ENCODE measurements around the gene LRP8. TPM values are rescaled to one million over a fixed set of nuclear protein-coding genes. Genes with fewer than 3 reads are reported as not detected.
A peak's percentile ranks its signal among the peaks of the same experiment; 100 is the strongest.

The LRP8 gene
- total and polyA plus RNA-seq, 2 experiments from 2014 or later, result 1.3 to 8.9 TPM

DNA sequence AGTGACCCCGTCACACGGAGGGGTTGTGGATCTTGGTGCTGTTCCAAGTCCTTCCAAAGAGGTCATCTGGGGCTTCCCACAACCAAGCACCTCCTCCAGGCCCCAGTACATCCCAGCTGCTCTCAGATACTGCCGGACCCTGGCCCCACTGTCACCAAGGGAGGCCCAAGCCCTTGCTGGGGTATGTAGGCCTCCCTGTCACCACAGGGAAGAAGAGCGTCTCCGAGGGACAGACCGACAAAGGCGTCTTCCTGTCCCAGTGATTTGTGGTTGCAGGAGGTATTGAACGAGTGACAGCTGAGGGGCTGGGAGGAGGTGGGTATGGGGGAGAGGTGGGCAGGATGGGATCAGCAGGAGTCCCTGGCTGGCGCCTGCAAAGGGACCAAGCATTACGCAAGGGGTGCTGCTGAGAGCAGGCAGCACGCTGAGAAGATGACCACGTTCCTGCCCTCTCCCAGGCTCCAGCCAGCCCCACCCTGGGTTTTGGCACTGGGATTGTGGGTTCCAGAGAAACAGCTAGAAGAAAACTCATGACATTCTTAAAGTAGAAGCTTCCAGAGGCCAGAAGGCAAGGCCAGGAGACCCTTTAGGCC, 29.7 kb downstream of the LRP8 start:
- no peaks in the 10 kb centered on the region for H3K9me3 ChIP-seq (ENCODE audit: low read depth)
- H3K9me2 ChIP-seq (ENCODE audit: insufficient read depth), result no peaks in the 10 kb centered on the region
- H3K27me3 ChIP-seq (replicated peaks; ENCODE audit: insufficient read depth), result no peaks in the 10 kb centered on the region
- in situ Hi-C loops (cut with MboI), result no loop called here
- TF ChIP-seq EZH2 (IDR thresholded peaks at IDR 0.05; ENCODE audit: insufficient read depth, poor library complexity, severe bottlenecking) (no peak), EZH2phosphoT487 (IDR thresholded peaks at IDR 0.05; ENCODE audit: insufficient read depth, low read depth) (no peak)
- no peak overlapping the region for H3K4me2 ChIP-seq (ENCODE audit: unreplicated experiment)
- peaks cover 14% of the 10 kb centered on the region for H3K4me1 ChIP-seq (ENCODE audit: insufficient read depth)
- no peak overlapping the region for H3K4me3 ChIP-seq
- no peak overlapping the region for H3K9ac ChIP-seq
- DNase-seq, result peak; percentile 50
- no peak overlapping the region for H3K27ac ChIP-seq
- no peaks in the 10 kb centered on the region for H3F3A ChIP-seq (ENCODE audit: insufficient read depth)
- 85 to 86% methylated on average over 11 to 12 of the region's 12 CpGs for WGBS, 2 experiments (ENCODE audit: low coverage in 1 of 2, low lambda C conversion rate in 2 of 2, missing lambda C conversion rate in 2 of 2)
- H3K79me2 ChIP-seq (ENCODE audit: insufficient read depth), result no peaks in the 10 kb centered on the region
- H4K20me1 ChIP-seq (ENCODE audit: insufficient read depth), result no peaks in the 10 kb centered on the region
- H3K36me3 ChIP-seq (ENCODE audit: low read depth), result no peaks in the 10 kb centered on the region
- no peak overlapping the region for H2AFZ ChIP-seq

DNA sequence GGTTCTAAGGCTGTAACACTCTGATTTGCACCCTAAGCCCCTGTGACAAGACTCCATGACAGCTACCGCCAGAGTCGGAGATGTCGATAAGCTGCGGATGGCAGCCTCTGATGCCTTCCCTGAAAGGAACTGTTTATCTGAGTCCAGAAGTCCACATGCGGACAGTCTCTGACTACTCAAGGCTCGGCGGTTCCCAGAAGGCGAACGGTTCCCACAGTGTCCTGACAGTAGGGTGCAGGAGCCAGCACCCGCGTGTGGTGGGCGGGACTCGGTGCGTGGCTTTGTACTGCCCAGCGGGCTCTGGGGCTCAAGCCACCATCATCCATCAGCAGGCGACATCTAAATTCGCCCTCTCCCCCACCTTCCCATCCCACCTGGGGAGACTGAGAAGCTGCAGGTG, 30.7 kb downstream of the LRP8 start:
- 99% methylated on average over 17 of the region's 17 CpGs for WGBS, 2 experiments (ENCODE audit: low coverage in 1 of 2, low lambda C conversion rate in 2 of 2, missing lambda C conversion rate in 2 of 2)
- Histone ChIP-seq H3K79me2 (ENCODE audit: insufficient read depth) (no peaks in the 10 kb centered on the region), H3K27me3 (replicated peaks; ENCODE audit: insufficient read depth) (no peaks in the 10 kb centered on the region), H3K9me3 (ENCODE audit: low read depth) (no peaks in the 10 kb centered on the region), H4K20me1 (ENCODE audit: insufficient read depth) (no peaks in the 10 kb centered on the region), H3K9me2 (ENCODE audit: insufficient read depth) (no peaks in the 10 kb centered on the region), H3F3A (ENCODE audit: insufficient read depth) (no peaks in the 10 kb centered on the region), H3K9ac (no peak overlapping the region), H2AFZ (no peak overlapping the region), H3K36me3 (ENCODE audit: low read depth) (no peaks in the 10 kb centered on the region), H3K4me3 (no peak overlapping the region), H3K4me2 (ENCODE audit: unreplicated experiment) (no peak overlapping the region), H3K4me1 (ENCODE audit: insufficient read depth) (peaks cover 14% of the 10 kb centered on the region), H3K27ac (no peak overlapping the region)
- no peak for TF ChIP-seq EZH2phosphoT487 (IDR thresholded peaks at IDR 0.05; ENCODE audit: insufficient read depth, low read depth)
- no peak for TF ChIP-seq EZH2 (IDR thresholded peaks at IDR 0.05; ENCODE audit: insufficient read depth, poor library complexity, severe bottlenecking)
- in situ Hi-C loops (cut with MboI), result no loop called here
- DNase-seq, result no peak

DNA sequence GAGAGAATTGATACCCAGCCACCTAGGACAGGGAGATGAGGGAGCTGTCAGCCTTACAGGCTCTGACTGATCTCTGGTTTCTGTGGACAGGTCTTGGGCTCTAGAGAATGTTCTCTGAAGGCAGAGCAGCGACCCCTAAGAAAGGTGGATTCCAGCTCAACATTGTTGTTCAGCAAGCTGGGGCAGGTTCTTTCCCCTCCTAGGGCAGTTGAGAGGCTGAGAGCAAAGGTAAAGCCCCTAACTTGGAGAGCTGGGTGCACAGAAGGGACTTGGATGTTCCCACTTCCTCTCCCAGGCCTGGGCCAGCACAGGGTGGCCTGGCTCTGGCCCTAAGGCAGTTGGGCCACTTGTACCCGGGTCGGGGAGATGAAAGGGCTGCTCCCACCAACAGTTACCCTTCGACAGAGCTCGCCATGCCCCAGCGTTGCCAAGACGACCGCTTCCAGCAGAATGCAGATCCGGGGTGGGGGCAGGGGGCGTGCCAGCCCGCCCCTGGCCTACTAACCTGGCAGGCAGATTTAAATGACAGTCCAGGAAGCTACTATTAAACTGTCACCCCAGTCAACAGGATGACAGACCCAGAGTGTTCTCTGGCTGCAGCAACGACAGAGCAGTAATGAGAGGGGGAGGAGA, 31.6 kb downstream of the LRP8 start:
- Histone ChIP-seq H3K79me2 (ENCODE audit: insufficient read depth) (no peaks in the 10 kb centered on the region), H3K9me3 (ENCODE audit: low read depth) (no peaks in the 10 kb centered on the region), H3K4me1 (ENCODE audit: insufficient read depth) (peaks cover 14% of the 10 kb centered on the region), H3K27ac (no peak overlapping the region), H3K4me2 (ENCODE audit: unreplicated experiment) (no peak overlapping the region), H3K4me3 (no peak overlapping the region), H3K9ac (no peak overlapping the region), H4K20me1 (ENCODE audit: insufficient read depth) (no peaks in the 10 kb centered on the region), H2AFZ (no peak overlapping the region), H3K27me3 (replicated peaks; ENCODE audit: insufficient read depth) (no peaks in the 10 kb centered on the region), H3F3A (ENCODE audit: insufficient read depth) (no peaks in the 10 kb centered on the region), H3K9me2 (ENCODE audit: insufficient read depth) (no peaks in the 10 kb centered on the region), H3K36me3 (ENCODE audit: low read depth) (no peaks in the 10 kb centered on the region)
- DNase-seq, result no peak
- in situ Hi-C loops (cut with MboI), result no loop called here
- WGBS, 2 experiments (ENCODE audit: low coverage in 1 of 2, low lambda C conversion rate in 2 of 2, missing lambda C conversion rate in 2 of 2), result 85 to 92% methylated on average over 12 of the region's 12 CpGs
- no peak for TF ChIP-seq EZH2phosphoT487 (IDR thresholded peaks at IDR 0.05; ENCODE audit: insufficient read depth, low read depth)
- no peak for TF ChIP-seq EZH2 (IDR thresholded peaks at IDR 0.05; ENCODE audit: insufficient read depth, poor library complexity, severe bottlenecking)

DNA sequence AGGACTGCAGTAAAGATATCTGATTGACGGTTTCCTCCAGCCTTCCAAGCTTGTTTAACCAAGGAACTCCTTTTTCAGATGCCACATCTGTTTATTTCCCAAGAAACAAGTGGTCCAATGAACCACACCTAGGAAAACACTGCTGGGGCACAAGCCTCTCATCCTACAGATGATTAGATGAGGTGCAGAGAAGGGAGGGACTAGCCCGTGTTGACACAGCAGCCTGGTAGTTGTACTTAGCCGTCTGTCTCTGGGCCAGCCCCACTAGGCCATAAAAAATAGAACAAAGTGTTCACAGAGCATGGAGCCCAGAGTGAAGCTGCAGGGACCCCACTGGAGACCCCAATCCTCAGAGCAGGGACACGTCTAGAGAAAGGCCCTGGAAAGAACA, 32.1 kb downstream of the LRP8 start:
- H3K4me2 ChIP-seq (ENCODE audit: unreplicated experiment), result no peak overlapping the region
- peak; percentile 20 for DNase-seq
- H3K79me2 ChIP-seq (ENCODE audit: insufficient read depth), result no peaks in the 10 kb centered on the region
- H4K20me1 ChIP-seq (ENCODE audit: insufficient read depth), result no peaks in the 10 kb centered on the region
- H3K9me2 ChIP-seq (ENCODE audit: insufficient read depth), result no peaks in the 10 kb centered on the region
- no peaks in the 10 kb centered on the region for H3K27me3 ChIP-seq (replicated peaks; ENCODE audit: insufficient read depth)
- H3K9me3 ChIP-seq (ENCODE audit: low read depth), result no peaks in the 10 kb centered on the region
- H3K4me3 ChIP-seq, result no peak overlapping the region
- in situ Hi-C loops (cut with MboI), result no loop called here
- no peaks in the 10 kb centered on the region for H3K36me3 ChIP-seq (ENCODE audit: low read depth)
- no peak overlapping the region for H3K9ac ChIP-seq
- no peaks in the 10 kb centered on the region for H3F3A ChIP-seq (ENCODE audit: insufficient read depth)
- H3K4me1 ChIP-seq (ENCODE audit: insufficient read depth), result peaks cover 14% of the 10 kb centered on the region
- 52% methylated on average over 4 of the region's 4 CpGs for WGBS, 2 experiments (ENCODE audit: low coverage in 1 of 2, low lambda C conversion rate in 2 of 2, missing lambda C conversion rate in 2 of 2)
- no peak for TF ChIP-seq EZH2phosphoT487 (IDR thresholded peaks at IDR 0.05; ENCODE audit: insufficient read depth, low read depth)
- TF ChIP-seq EZH2 (IDR thresholded peaks at IDR 0.05; ENCODE audit: insufficient read depth, poor library complexity, severe bottlenecking), result no peak
- H2AFZ ChIP-seq, result no peak overlapping the region
- H3K27ac ChIP-seq, result no peak overlapping the region

All from GM23248 (cell line).